K562 (cell line): ENCODE results near the gene PITRM1. TPM values are rescaled to one million over a fixed set of nuclear protein-coding genes. Genes with fewer than 3 reads are reported as not detected.
A peak's percentile ranks its signal among the peaks of the same experiment; 100 is the strongest.

ENCODE experiments used
- AFF4 ChIP-seq: sonication (generic); formaldehyde crosslinking; IDR thresholded peaks from 2 replicates; pipeline ENCODE4 v1.8.0; 2023; ENCODE audit warnings: mild to moderate bottlenecking, missing genetic modification reagents
- ARID3A ChIP-seq: IDR thresholded peaks from 2 replicates; pipeline ENCODE4 v1.6.1; 2012; ENCODE audit warnings: low read depth, low read length, improper control_type of control experiment, borderline replicate concordance
- HES1 ChIP-seq: fragments of 450-650 bp; IDR thresholded peaks from 2 replicates; pipeline ENCODE4 v1.6.1; 2016; ENCODE audit warnings: low read depth, mild to moderate bottlenecking, moderate library complexity
- HNRNPH1 ChIP-seq: fragments of 200-400 bp; formaldehyde crosslinking; optimal IDR thresholded peaks from 2 replicates; pipeline ENCODE3; 2017; ENCODE audit warnings: low read depth, mild to moderate bottlenecking, low read length, moderate library complexity
- HNRNPLL ChIP-seq: fragments of 200-400 bp; formaldehyde crosslinking; IDR thresholded peaks from 2 replicates; pipeline ENCODE4 v1.6.1; 2017; ENCODE audit warnings: low read length, low read depth, mild to moderate bottlenecking; ENCODE audit not compliant: poor library complexity, severe bottlenecking
- MEIS2 ChIP-seq: fragments of 450-650 bp; IDR thresholded peaks from 2 replicates; pipeline ENCODE4 v1.6.1; 2014; ENCODE audit warnings: mild to moderate bottlenecking; ENCODE audit not compliant: partially characterized antibody
- ZBTB1 ChIP-seq: sonication (generic); formaldehyde crosslinking; IDR thresholded peaks from 2 replicates; pipeline ENCODE4 v1.8.1; 2023; ENCODE audit warnings: missing genetic modification reagents, low read depth, mild to moderate bottlenecking, borderline replicate concordance
- ZFP30 ChIP-seq: fragments of 250-450 bp; sonication (Bioruptor Pico); IDR thresholded peaks from 2 replicates; pipeline ENCODE4 v1.8.0; 2022; ENCODE audit warnings: moderate library complexity, mild to moderate bottlenecking, inconsistent platforms, borderline replicate concordance
- ZNF407 ChIP-seq: fragments of 450-650 bp; IDR thresholded peaks from 2 replicates; pipeline ENCODE4 v1.6.1; 2016; ENCODE audit warnings: low read depth
- polyA plus RNA-seq, 8 experiments: library from polyadenylated mRNA; depleted of rRNA in 4 of 8; stranded (reverse) in 5 of 8; unstranded in 3 of 8; fragments of >200 nt; fragmentation: Nextera tagmentation in 2 of 8; fragmentation: Illumina TruSeq in 1 of 8; extraction: Ambion mirVana in 2 of 8; extraction: Trizol in 1 of 8; gene quantifications; 2 replicates each; pipeline versions ENCODE4 v1.2.1 to v1.2.3, GENCODE V29; 2011 to 2014; ENCODE audit warnings: inconsistent platforms in 1 of 8, missing spikeins in 1 of 8
- total RNA-seq, 7 experiments: library from RNA; depleted of rRNA in 6 of 7; stranded (reverse); fragments of >200 nt in 6 of 7; fragmentation: Illumina TruSeq in 2 of 7; extraction: Trizol in 2 of 7; gene quantifications; 2 replicates each; pipeline versions ENCODE4 v1.2.1 to v1.2.3, GENCODE V29; 2011 to 2021; ENCODE audit warnings: low replicate concordance in 1 of 7

The PITRM1 gene
- total and polyA plus RNA-seq, 9 of the 15 experiments (the other 6 are each of a cell fraction or from before 2014, with no cell fraction given) = 21.1 to 70.4 (median 39.7) TPM

- TF ChIP-seq AFF4 (CRISPR knock-in tag) (no peak), ARID3A (no peak), HNRNPLL (no peak), HES1 (peak; percentile 83), HNRNPH1 (no peak), ZFP30 (CRISPR knock-in tag) (no peak), ZNF407 (no peak), ZBTB1 (CRISPR knock-in tag) (no peak), MEIS2 (peak; percentile 76)
Observed at GRCh38 chr10:3197348-3198003, 24.9 kb upstream of the PITRM1 start (continued).
